ENCODE results near the gene NEUROD2. TPM values are rescaled to one million over a fixed set of nuclear protein-coding genes. Genes with fewer than 3 reads are reported as not detected.

NEUROD2 gene
- total RNA-seq, 1 experiment from 2014 or later = not detected

- no peak for DNase-seq (ENCODE audit: low spot score)
Observed at GRCh38 chr17:39580082-39580468, 27.6 kb downstream of the NEUROD2 start.

DNA sequence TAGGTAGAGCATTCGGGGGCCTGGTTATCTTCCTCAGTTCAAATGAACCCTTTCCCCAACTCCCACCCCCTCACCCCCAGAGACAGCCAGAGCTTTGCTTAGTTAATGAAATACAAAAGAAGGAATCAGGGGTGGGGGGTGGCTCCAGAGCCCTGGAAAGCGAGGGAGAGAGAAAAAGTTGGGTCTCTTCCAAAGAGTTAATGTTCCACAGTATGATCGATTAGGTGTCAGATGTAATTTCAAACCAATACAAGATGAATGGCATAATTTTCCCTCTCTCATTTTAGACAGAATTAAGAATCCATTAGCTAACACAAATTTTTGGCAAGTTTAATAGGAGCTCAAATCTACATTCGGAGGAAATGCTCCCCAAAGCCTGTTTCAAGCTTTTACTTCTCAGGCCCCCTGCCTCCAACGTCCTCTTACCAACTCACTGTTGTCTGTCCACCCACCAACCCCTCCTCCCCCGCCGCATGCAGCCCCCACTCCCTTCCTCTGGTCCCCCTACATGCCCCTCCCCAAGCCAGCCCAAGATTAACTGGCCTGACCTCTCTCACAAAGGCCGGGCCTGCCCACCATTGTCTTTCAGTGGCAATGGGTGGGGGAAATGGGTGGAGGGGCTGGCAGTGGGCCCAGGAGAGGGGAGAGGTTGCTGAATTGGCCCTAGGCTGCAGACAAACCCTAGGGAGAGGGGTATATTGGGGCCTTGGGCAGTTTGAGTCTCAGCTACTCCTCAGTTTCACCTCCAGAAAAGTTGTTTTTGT lies 28.2 kb downstream of the NEUROD2 start:
- DNase-seq (ENCODE audit: low spot score) = no peak

DNA sequence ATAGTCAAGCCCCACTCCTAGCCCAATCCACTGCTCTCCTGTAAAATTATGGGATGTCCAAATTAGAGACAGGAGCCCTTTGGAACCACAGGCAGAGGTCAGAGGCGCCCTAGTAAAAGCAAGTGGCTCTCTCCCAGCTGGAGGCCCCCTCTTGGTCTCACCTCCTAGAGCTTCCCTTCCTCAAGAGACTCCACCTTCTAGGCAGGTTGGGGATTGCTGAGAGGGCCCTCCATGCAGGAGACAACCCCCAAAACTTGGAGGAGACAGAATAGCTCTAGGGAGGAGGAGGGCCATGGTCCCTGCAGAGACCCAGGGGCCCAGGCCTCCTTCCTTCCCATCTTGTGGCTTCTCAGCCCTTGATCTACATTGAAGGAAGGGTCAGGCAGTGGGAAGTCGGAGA lies 29.4 kb downstream of the NEUROD2 start:
- DNase-seq (ENCODE audit: low spot score) = no peak

- DNase-seq (ENCODE audit: low spot score) = no peak
Observed at GRCh38 chr17:39576187-39576586, 31.5 kb downstream of the NEUROD2 start.

DNA sequence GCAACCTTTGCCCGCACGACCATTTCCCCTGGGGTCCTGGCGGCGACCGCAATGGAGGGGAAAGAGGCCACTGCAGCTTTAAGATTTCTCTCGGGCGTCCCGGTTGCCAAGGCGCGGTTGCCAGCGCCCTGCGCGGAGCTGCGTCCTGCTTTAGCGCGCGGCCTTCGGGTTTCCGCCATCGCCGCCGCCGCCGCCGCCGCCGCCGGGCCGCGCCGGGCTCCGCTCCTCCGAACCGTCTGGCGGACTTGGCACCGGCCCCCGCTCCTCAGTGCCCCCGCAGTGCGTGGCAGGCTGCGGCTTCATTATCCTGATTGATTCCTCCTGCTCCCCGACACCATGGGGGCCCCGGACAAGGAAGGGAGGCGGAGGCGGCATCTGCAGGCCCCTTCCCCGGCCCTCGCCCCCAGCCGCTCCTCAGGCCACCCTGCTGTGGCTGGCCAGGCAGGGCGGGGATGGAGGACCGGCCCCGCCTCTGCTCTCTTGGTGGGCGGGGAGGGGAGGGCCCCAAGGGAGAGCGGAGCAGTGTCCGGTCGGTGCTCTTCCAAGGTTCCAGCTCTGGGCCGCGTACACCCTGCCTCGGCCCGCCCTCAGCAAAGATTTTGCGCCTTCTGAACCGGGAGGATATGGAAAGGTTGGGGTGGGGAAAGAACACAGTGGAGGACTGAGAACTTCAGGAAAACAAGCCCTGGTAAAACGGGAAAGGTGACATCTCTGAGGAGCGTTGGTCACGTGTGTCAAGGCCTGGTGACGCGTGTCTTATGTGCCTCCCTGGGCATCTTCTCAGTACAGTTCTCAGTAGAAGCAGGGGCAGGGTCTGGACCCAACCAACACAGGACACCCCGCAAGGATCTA lies 34.0 kb downstream of the NEUROD2 start:
- DNase-seq (ENCODE audit: low spot score) = peak; percentile 65

GRCh38 chr17:39572121-39572520 lies 35.6 kb downstream of the NEUROD2 start:
- DNase-seq (ENCODE audit: low spot score) = no peak

DNA sequence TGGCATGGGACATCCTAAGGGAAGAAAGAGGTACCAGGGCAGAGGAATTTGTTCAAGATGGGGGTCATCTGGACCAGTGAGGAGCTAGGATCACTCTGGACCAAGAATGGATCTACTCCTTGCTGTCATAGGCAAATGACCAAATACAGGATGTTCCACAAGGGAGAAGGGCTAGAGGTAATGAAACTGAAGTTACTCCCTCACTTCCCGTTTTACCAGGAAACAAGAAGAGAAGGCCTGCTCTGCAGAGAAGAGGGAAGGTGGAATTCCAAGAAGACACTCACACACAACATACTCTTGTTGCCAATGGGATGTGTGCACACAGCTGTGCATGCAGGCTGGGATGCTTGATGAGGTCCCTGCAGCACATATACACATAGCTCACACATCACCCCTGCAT lies 38.6 kb downstream of the NEUROD2 start:
- DNase-seq (ENCODE audit: low spot score) = no peak

- no peak for DNase-seq (ENCODE audit: low spot score)
Observed at GRCh38 chr17:39568702-39569101, 39.0 kb downstream of the NEUROD2 start.

DNA sequence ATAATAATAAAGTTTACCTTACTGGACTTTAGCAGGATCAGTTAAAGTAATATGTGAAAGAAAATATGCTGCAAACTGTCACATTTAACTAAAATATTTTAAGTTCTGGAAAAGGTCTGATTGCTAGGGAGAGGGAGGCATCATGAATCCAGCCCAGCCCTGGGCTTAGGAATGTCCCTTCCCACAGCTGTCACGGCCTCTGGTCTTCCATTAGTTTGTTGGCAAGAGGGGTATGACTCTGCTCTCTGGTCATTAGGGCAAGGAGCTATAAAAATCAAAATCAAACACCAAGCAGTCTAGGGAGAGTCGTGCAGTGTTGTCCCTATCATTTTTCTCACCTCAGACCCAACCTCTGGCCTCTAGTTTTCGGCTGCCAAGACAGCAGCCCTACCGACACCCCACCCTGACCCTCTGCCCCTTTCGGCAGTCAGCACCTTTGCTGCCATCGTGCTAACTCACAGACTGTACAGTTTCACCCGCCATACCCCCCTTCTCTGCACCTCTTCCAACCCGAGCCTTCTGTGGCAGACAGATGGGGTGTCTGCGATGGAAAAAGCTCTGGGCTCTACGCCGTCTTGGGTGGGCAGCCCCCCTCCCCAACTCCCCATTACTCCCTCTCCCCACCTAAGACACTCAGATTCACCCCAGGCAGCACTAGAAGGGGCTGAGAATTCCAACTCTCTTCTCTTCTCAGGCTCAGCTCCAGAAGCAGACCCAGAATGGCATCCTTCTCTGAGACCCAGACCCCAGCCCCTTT lies 41.4 kb downstream of the NEUROD2 start:
- DNase-seq (ENCODE audit: low spot score) = no peak

- DNase-seq (ENCODE audit: low spot score) = no peak
Observed at GRCh38 chr17:39564211-39564848, 43.4 kb downstream of the NEUROD2 start.

DNA sequence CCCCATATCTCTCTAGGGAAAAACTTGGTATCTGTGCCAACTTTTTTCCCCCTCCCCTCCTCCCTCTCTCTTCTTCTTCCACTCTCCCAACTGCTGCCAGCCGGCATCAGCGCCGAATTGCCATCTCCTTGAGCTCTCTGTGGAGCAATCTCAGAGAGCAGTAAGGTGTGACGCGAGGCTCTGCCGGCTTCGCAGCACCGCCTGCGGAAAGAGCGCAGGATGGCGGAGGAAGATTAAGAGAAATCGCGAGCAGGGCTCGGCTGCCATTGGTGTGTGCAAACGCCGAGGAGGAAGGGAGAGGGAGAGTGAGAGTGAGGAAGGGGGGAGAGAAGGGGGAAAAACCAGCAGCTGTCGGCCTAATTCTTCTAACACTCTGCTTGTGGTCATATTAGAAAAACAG lies 44.2 kb downstream of the NEUROD2 start:
- DNase-seq (ENCODE audit: low spot score) = no peak

DNA sequence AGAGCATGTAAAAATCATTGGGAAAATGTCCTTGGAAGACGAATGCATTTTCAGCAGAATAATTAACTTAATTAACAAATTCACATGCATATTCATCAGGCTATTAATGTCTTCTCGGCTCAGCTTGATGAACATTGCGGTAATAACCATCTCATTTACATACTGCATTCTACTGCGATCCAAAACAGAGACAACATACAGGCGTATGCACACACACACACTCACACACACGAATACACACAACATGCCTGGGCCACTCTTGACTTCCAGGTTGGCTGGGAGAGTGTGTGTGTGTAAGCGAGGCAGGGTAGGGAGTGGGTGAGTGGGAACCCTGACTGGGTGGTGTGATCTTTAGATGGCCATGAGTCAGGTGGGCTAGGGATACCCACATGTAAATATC lies 44.7 kb downstream of the NEUROD2 start:
- DNase-seq (ENCODE audit: low spot score) = no peak

- no peak for DNase-seq (ENCODE audit: low spot score)
Observed at GRCh38 chr17:39562395-39562794, 45.3 kb downstream of the NEUROD2 start.

DNA sequence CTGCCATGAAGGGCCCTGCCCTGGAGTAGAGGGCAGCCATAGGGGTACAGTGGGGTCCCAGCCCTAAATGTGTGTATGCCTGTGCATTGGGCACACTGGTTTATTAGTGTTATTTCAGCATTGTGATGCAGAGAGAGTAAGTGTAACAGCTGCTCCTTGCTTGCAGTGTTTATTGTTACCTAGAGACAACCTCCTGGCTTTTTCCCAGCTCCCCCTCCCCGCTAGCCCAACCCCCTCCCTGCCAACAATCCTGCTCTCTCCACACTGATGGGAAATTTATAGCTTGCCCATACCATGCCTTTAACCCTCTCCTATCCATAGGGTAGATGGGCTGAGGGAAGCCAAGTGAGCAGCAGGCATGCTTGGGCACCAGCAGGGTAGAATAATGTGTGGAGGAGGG lies 51.3 kb downstream of the NEUROD2 start:
- no peak for DNase-seq (ENCODE audit: low spot score)

- DNase-seq (ENCODE audit: low spot score) = no peak
Observed at GRCh38 chr17:39555368-39555767, 52.4 kb downstream of the NEUROD2 start.

Other genes starting within 250 kb of the NEUROD2 start
- 9.8 and 11.9 TPM in 2 replicates for gene FBXL20, start 206.3 kb downstream of the NEUROD2 start, total RNA-seq (2014; rRNA removed; shearing (Covaris generic))
- gene MED1, start 156.7 kb downstream of the NEUROD2 start, total RNA-seq (2014; rRNA removed; shearing (Covaris generic)) = 17.2 and 19.3 TPM in 2 replicates
- 48.9 and 50.4 TPM in 2 replicates for gene CDK12, start 146.4 kb downstream of the NEUROD2 start, total RNA-seq (2014; rRNA removed; shearing (Covaris generic))
- gene PPP1R1B, start 19.0 kb upstream of the NEUROD2 start, total RNA-seq (2014; rRNA removed; shearing (Covaris generic)) = not detected in 2 replicates
- 35.1 and 42.9 TPM in 2 replicates for gene STARD3, start 29.2 kb upstream of the NEUROD2 start, total RNA-seq (2014; rRNA removed; shearing (Covaris generic))
- 0.19 and 0.26 TPM in 2 replicates for gene TCAP, start 57.4 kb upstream of the NEUROD2 start, total RNA-seq (2014; rRNA removed; shearing (Covaris generic))
- not detected in 2 replicates for gene PNMT, start 60.5 kb upstream of the NEUROD2 start, total RNA-seq (2014; rRNA removed; shearing (Covaris generic))
- gene PGAP3, start 80.1 kb upstream of the NEUROD2 start, total RNA-seq (2014; rRNA removed; shearing (Covaris generic)) = 10.8 and 11.4 TPM in 2 replicates
- gene ERBB2, start 92.1 kb upstream of the NEUROD2 start, total RNA-seq (2014; rRNA removed; shearing (Covaris generic)) = 43.3 and 43.6 TPM in 2 replicates
- gene MIEN1, start 122.6 kb upstream of the NEUROD2 start, total RNA-seq (2014; rRNA removed; shearing (Covaris generic)) = 109 and 111 TPM in 2 replicates
- 0.40 and 0.72 TPM in 2 replicates for gene GRB7, start 130.0 kb upstream of the NEUROD2 start, total RNA-seq (2014; rRNA removed; shearing (Covaris generic))